ENCODE measurements around the gene GNG7.

GNG7 gene

DNA sequence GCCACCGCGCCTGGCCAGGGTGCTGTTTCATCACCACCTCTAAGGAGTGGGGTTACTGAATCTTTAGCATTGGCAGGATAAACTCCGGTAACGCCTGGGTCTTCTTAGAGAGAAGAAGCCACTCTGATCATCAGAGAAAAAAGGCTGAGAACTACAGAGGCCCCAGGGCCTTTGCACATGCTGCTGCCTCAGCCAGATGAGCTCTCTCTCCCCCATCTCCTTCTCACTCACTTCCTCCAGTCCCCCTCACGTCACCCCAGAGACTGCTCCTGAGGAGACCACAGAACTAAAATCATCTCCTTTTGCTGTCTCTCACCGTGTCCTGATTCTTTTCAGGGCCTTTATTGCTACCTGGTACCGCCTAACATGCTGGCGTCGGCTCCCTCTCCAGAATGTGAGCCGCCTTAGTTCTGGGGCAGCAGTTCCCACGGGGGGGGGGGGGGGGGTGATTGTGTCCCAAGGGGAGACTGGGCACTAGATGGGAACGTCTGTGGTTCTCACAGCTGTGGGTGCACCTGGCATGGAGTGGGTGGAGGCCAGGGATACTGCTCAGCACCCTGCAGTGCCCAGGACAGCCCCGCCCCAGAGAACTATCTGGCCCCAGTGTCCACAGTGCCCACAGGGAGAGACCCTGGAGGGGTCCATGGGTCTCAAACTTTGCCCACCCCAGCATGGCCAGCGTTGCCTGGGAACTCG, 23.8 kb upstream of the GNG7 start:
- no peak for TF ChIP-seq CTCF (conservative IDR thresholded peaks at IDR 0.05)
- no peak overlapping the region for H3K27ac ChIP-seq

- no peak overlapping the region for H3K27ac ChIP-seq
- TF ChIP-seq CTCF (conservative IDR thresholded peaks at IDR 0.05) = no peak; the same call in 1 of the 2 replicates
These were observed 21.7 kb upstream of the GNG7 start for GRCh38 chr19:2724148-2724557.

DNA sequence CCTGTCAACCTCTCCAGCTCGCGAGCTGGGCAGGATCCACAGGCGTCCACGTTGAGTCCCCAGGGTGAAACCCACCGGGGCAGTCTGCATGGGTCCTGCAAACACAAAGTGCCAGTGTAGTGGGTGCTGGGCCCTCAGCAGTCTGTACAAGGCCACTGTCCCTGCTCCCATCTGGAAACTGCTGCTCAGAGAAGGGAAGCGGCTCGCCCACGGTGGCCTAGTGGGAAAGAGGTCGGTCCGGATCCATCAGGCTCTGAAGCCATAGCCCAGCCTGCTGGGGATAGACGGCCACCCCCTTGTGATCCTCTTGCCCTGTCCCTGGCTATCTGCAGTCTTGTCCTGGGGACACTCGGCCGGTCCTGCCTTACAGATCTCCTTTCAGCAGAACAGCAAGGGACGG, 21.3 kb upstream of the GNG7 start:
- TF ChIP-seq CTCF (conservative IDR thresholded peaks at IDR 0.05) = no peak
- no peak overlapping the region for H3K27ac ChIP-seq

GRCh38 chr19:2723345-2723715, 20.8 kb upstream of the GNG7 start:
- TF ChIP-seq CTCF (conservative IDR thresholded peaks at IDR 0.05) = no peak
- no peak overlapping the region for H3K27ac ChIP-seq

- no peak overlapping the region for H3K27ac ChIP-seq
- TF ChIP-seq CTCF (conservative IDR thresholded peaks at IDR 0.05) = no peak
These were observed 20.2 kb upstream of the GNG7 start for GRCh38 chr19:2722541-2723344.

- TF ChIP-seq CTCF (conservative IDR thresholded peaks at IDR 0.05) = no peak
- peak overlapping the region; percentile 73; the same call in 1 of the 2 replicates for H3K27ac ChIP-seq
These were observed 19.4 kb upstream of the GNG7 start for GRCh38 chr19:2721570-2722540.
